ENCODE data around the gene OPCML. TPM values are rescaled to one million over a fixed set of nuclear protein-coding genes. Genes with fewer than 3 reads are reported as not detected.

The OPCML gene
- total RNA-seq, 1 donor from 2014 or later: 0.12 TPM

DNA sequence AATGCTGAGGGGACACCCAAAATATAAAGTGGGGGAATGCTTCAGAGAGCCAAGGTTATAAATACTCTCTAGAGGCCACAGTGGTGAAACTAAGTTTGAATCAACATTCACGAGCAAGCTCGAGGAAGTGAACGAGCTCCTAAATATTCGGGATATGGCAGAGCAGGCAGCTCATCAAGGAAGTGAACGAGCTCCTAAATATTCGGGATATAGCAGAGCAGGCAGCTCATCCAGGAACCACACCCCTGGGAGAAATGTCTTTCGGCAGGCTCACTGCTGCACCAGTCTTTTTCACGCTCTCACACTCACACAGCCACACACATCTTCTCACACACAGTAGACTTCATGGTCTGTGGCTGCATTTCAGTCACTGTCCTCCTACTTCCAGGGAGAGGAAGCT lies 787.5 kb downstream of the OPCML start:
- intact Hi-C loops (cut with DNase I): no loop called here
- Histone ChIP-seq H3K9me3 (no peaks in the 10 kb centered on the region), H3K4me1 (no peaks in the 10 kb centered on the region), H3K27me3 (ENCODE audit: low read depth) (no peaks in the 10 kb centered on the region), H3K36me3 (no peaks in the 10 kb centered on the region), H3K27ac (no peak overlapping the region), H3K4me3 (no peak overlapping the region)
- TF ChIP-seq, protein P1, sequence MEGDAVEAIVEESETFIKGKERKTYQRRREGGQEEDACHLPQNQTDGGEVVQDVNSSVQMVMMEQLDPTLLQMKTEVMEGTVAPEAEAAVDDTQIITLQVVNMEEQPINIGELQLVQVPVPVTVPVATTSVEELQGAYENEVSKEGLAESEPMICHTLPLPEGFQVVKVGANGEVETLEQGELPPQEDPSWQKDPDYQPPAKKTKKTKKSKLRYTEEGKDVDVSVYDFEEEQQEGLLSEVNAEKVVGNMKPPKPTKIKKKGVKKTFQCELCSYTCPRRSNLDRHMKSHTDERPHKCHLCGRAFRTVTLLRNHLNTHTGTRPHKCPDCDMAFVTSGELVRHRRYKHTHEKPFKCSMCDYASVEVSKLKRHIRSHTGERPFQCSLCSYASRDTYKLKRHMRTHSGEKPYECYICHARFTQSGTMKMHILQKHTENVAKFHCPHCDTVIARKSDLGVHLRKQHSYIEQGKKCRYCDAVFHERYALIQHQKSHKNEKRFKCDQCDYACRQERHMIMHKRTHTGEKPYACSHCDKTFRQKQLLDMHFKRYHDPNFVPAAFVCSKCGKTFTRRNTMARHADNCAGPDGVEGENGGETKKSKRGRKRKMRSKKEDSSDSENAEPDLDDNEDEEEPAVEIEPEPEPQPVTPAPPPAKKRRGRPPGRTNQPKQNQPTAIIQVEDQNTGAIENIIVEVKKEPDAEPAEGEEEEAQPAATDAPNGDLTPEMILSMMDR (IDR thresholded peaks at IDR 0.05): no peak
- ATAC-seq (no peak), DNase-seq (no peak)

DNA sequence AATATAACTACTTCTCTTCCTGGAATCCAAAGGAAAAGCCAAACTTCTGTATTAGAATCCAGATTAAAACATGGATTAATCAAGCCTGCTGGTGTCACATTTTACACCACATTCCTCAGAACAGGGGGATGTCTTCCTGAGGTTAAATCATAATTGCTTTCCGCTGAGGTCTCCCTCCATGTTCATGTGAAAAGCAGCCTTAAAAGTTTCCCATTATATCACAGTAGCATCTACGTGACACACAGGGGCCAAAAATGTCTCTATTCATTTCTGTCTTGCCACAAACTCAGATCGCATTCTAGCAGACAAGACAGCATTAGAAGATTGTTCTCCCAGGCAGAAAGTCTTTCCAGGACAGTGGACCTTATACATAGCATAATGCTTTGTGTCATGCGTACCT lies 788.7 kb downstream of the OPCML start:
- H3K27me3 ChIP-seq (ENCODE audit: low read depth): no peaks in the 10 kb centered on the region
- no peaks in the 10 kb centered on the region for H3K4me1 ChIP-seq
- TF ChIP-seq, protein P1 (IDR thresholded peaks at IDR 0.05): no peak
- no peaks in the 10 kb centered on the region for H3K36me3 ChIP-seq
- H3K9me3 ChIP-seq: no peaks in the 10 kb centered on the region
- no peak overlapping the region for H3K27ac ChIP-seq
- no peak overlapping the region for H3K4me3 ChIP-seq
- ATAC-seq (no peak), DNase-seq (no peak)
- intact Hi-C loops (cut with DNase I): no loop called here

DNA sequence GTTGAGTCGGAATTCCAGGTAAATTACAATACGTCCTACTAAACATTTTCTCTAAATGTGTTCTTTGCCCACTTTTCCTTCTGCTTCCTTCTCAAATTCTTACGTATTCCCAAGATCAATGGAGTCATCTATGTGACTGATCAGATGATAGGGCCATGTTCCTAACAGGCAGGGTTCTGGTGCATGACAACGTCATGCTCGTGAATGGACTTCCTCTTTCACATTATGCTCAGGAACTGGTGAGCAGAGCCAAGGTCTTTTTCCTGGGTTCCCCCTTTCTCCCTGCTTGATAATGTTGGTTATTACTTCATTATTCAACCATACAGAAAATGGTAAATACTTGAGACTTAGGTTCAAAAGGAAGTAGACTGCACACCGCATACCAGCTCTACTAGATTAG lies 789.4 kb downstream of the OPCML start:
- intact Hi-C loops (cut with DNase I): no loop called here
- ATAC-seq: no peak

DNA sequence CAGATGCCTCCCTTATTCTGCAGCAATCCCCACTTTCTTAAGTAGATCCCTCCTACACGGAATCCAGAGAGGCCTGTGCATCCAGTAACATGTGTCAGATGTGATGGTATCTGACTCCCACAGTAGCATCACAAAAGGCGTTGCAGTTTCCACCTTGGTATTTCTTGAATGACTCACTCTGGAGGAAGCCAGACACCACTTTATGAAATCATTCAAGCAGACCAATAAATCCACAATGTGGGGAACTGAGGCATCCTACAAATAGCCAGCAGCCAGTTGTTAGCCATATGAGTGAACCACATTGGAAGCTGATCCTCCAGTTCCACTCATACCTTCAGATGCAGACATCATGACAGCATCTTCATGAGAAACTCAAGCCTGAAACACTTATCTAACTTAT lies 798.1 kb downstream of the OPCML start:
- no peaks in the 10 kb centered on the region for H3K27me3 ChIP-seq (ENCODE audit: low read depth)
- no peaks in the 10 kb centered on the region for H3K9me3 ChIP-seq
- no peak overlapping the region for H3K4me3 ChIP-seq
- TF ChIP-seq, protein P1 (IDR thresholded peaks at IDR 0.05): no peak
- no peak for ATAC-seq
- no peak overlapping the region for H3K27ac ChIP-seq
- no peaks in the 10 kb centered on the region for H3K36me3 ChIP-seq
- intact Hi-C loops (cut with DNase I): no loop called here
- DNase-seq: no peak
- H3K4me1 ChIP-seq: no peaks in the 10 kb centered on the region

More for the DNA sequence above, 789.4 kb downstream of the OPCML start:
- Histone ChIP-seq H3K9me3 (no peaks in the 10 kb centered on the region), H3K4me3 (no peak overlapping the region), H3K27me3 (ENCODE audit: low read depth) (no peaks in the 10 kb centered on the region), H3K36me3 (no peaks in the 10 kb centered on the region), H3K4me1 (no peaks in the 10 kb centered on the region), H3K27ac (no peak overlapping the region)
- no peak for DNase-seq
- TF ChIP-seq, protein P1 (IDR thresholded peaks at IDR 0.05): no peak

DNA sequence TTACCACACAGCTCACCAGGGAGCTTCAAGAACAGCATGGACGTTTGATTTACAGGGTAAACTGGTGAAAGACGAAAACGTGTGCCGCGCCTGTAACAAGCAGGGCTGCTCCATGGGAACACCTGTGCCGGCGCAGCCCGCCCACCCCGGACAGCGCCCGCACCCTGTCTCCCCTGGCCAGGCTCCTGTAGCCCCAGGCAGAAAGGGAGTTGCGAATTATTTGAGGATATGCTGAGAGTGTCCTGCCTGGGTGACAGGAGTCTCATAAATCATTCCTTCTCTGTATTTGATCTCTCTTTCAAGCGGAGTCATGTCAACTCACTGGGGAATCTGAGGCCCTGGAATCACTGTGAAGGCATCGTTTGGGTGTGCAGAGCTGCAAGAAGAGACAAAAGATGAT lies 804.3 kb downstream of the OPCML start:
- Histone ChIP-seq H3K9me3 (no peaks in the 10 kb centered on the region), H3K4me3 (no peak overlapping the region), H3K27me3 (ENCODE audit: low read depth) (no peaks in the 10 kb centered on the region), H3K36me3 (no peaks in the 10 kb centered on the region), H3K27ac (no peak overlapping the region), H3K4me1 (no peaks in the 10 kb centered on the region)
- TF ChIP-seq, protein P1 (IDR thresholded peaks at IDR 0.05): no peak
- ATAC-seq (no peak), DNase-seq (no peak)
- intact Hi-C loops (cut with DNase I): no loop called here

DNA sequence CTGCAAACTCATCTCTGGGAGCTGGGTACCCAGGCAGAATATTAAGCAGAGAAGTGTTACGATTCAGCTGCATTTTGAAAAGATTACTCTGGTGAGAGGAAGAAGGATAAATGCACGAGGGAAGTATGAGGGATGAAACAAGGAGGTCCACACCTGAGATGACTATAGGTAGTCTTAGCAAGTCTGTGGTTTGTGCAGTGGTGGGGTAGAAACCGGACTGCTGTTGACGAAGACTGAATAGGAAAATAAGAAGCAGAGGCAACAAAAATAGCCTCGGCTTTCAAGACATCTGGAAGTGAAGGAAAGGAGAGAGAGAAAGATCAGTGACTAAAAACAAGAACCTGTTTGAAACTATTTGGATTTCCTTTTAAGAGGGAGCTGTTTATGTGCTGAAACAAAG lies 810.8 kb downstream of the OPCML start:
- no peak overlapping the region for H3K4me3 ChIP-seq
- no peaks in the 10 kb centered on the region for H3K9me3 ChIP-seq
- intact Hi-C loops (cut with DNase I): no loop called here
- no peaks in the 10 kb centered on the region for H3K4me1 ChIP-seq
- H3K27ac ChIP-seq: no peak overlapping the region
- TF ChIP-seq, protein P1 (IDR thresholded peaks at IDR 0.05): no peak
- no peaks in the 10 kb centered on the region for H3K27me3 ChIP-seq (ENCODE audit: low read depth)
- no peak for DNase-seq
- no peaks in the 10 kb centered on the region for H3K36me3 ChIP-seq
- no peak for ATAC-seq

Data from lower lobe of right lung (tissue), 2 donors.